Mesenchymal stem cell (in vitro differentiated cells and primary cell): ENCODE measurements around the gene CUL4A.

Experiments used
- DNase-seq: peaks from one replicate; pipeline ENCODE4 v3.0.0-alpha.2; 2013
- H2AFZ ChIP-seq: one replicate; pipeline ENCODE4 v1.6.1; 2013; ENCODE audit warnings: low read depth, mild to moderate bottlenecking, control low read depth, inconsistent platforms, low read length, moderate library complexity
- H2AK5ac ChIP-seq: 2 replicates; pipeline ENCODE4 v1.6.1; 2013; ENCODE audit warnings: low read length, moderate library complexity, mild to moderate bottlenecking, inconsistent platforms; ENCODE audit not compliant: severe bottlenecking
- H2BK120ac ChIP-seq: one replicate; pipeline ENCODE4 v1.6.1; 2013; ENCODE audit warnings: low read depth, mild to moderate bottlenecking, inconsistent platforms, low read length, moderate library complexity
- H2BK12ac ChIP-seq, 2 experiments: one replicate each; pipeline ENCODE4 v1.6.1; 2013; ENCODE audit warnings: inconsistent platforms in 2 of 2, low read length in 2 of 2, mild to moderate bottlenecking in 2 of 2, moderate library complexity in 2 of 2, control low read depth in 1 of 2
- H2BK15ac ChIP-seq: one replicate; pipeline ENCODE4 v1.6.1; 2013; ENCODE audit warnings: mild to moderate bottlenecking, low read depth, inconsistent platforms; ENCODE audit not compliant: poor library complexity, severe bottlenecking
- H2BK5ac ChIP-seq: 2 replicates; pipeline ENCODE4 v1.6.1; 2013; ENCODE audit warnings: low read depth, mild to moderate bottlenecking, low read length, control low read depth, inconsistent platforms; ENCODE audit not compliant: poor library complexity, severe bottlenecking
- H3K14ac ChIP-seq, 2 experiments: one replicate each; pipeline ENCODE4 v1.6.1; 2013; ENCODE audit warnings: inconsistent platforms in 2 of 2, low read length in 2 of 2, control low read depth in 1 of 2, mild to moderate bottlenecking in 1 of 2, moderate library complexity in 1 of 2
- H3K18ac ChIP-seq, 2 experiments: one replicate each; pipeline ENCODE4 v1.6.1; 2013; ENCODE audit warnings: inconsistent platforms in 2 of 2, low read length in 2 of 2, control low read depth in 1 of 2, low read depth in 1 of 2, mild to moderate bottlenecking in 1 of 2
- H3K23ac ChIP-seq, 2 experiments: one replicate each; pipeline ENCODE4 v1.6.1; 2013; ENCODE audit warnings: inconsistent platforms in 2 of 2, low read length in 2 of 2, mild to moderate bottlenecking in 2 of 2, moderate library complexity in 2 of 2, control low read depth in 1 of 2
- H3K27ac ChIP-seq: 2 replicates; pipeline ENCODE4 v1.5.1; 2013; ENCODE audit warnings: mild to moderate bottlenecking, moderate library complexity, low read length, control low read depth, inconsistent platforms; ENCODE audit not compliant: poor library complexity, severe bottlenecking
- H3K27me3 ChIP-seq, 2 experiments: 2 replicates each; pipeline versions ENCODE4 v1.6.1 to v1.7.0; 2013; ENCODE audit warnings: low read length in 2 of 2, mild to moderate bottlenecking in 2 of 2, moderate library complexity in 2 of 2, control low read depth in 1 of 2, inconsistent platforms in 1 of 2; ENCODE audit not compliant: control insufficient read depth in 1 of 2, insufficient read depth in 1 of 2
- H3K36me3 ChIP-seq, 2 experiments: 2 replicates each; pipeline versions ENCODE4 v1.6.1 to v1.7.0; 2013; ENCODE audit warnings: low read length in 2 of 2, control low read depth in 1 of 2, inconsistent platforms in 1 of 2, low read depth in 1 of 2, mild to moderate bottlenecking in 1 of 2; ENCODE audit not compliant: insufficient read depth in 2 of 2, control insufficient read depth in 1 of 2
- H3K4ac ChIP-seq, 2 experiments: one replicate each; pipeline ENCODE4 v1.6.1; 2013; ENCODE audit warnings: inconsistent platforms in 2 of 2, low read length in 2 of 2, mild to moderate bottlenecking in 2 of 2, moderate library complexity in 2 of 2, control low read depth in 1 of 2, low read depth in 1 of 2
- H3K4me1 ChIP-seq: 2 replicates; pipeline ENCODE4 v1.6.1; 2013; ENCODE audit warnings: low read depth, low read length, control low read depth; ENCODE audit not compliant: control insufficient read depth, insufficient read depth
- H3K4me2 ChIP-seq: 2 replicates; pipeline ENCODE4 v1.6.1; 2013; ENCODE audit warnings: low read length, mild to moderate bottlenecking, inconsistent platforms; ENCODE audit not compliant: poor library complexity, severe bottlenecking
- H3K4me3 ChIP-seq, 2 experiments: 2 replicates each; pipeline versions ENCODE4 v1.5.1 to v1.7.0; 2013; ENCODE audit warnings: low read length in 2 of 2, mild to moderate bottlenecking in 2 of 2, control low read depth in 1 of 2, low read depth in 1 of 2; ENCODE audit not compliant: insufficient read depth in 1 of 2
- H3K79me1 ChIP-seq: replicated peaks from 2 replicates; pipeline ENCODE4 v1.6.1; 2013; ENCODE audit warnings: mild to moderate bottlenecking, control low read depth, low read length, inconsistent platforms; ENCODE audit not compliant: poor library complexity, severe bottlenecking
- H3K9ac ChIP-seq: 2 replicates; pipeline ENCODE4 v1.7.0; 2013; ENCODE audit warnings: mild to moderate bottlenecking, low read length, moderate library complexity
- H3K9me3 ChIP-seq: 2 replicates; pipeline ENCODE4 v1.7.0; 2013; ENCODE audit warnings: mild to moderate bottlenecking, low read length; ENCODE audit not compliant: control insufficient read depth
- H4K8ac ChIP-seq: one replicate; pipeline ENCODE4 v1.6.1; 2013; ENCODE audit warnings: inconsistent platforms, mild to moderate bottlenecking, low read length, moderate library complexity
- H4K91ac ChIP-seq: one replicate; pipeline ENCODE4 v1.6.1; 2013; ENCODE audit warnings: mild to moderate bottlenecking, low read length, inconsistent platforms
- WGBS: methylation state at CpG from one replicate; pipeline ENCODE4 v1.1.7; 2013; ENCODE audit warnings: mixed read lengths; 5-methylcytosine and 5-hydroxymethylcytosine counted together

The CUL4A gene

DNA sequence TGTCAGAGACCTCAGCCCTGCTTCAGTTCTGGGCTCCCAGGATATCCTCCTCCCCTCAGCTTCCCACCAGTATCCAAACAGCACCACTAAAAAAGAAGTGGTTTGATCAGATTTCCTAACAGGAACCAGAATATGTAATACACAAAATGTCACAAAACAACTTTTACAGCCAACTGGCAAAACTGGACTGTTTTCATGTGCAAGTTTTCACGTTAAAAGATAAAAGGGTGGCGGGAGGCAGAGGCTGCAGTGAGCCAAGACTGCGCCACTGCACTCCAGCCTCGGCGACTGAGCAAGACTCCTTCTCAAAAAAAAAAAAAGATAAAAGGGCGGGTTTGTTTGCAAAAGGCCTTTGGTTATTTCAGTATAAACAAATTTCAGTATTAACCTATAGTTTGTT, 14.1 kb upstream of the CUL4A start:
- Histone ChIP-seq H3K4ac (no peak overlapping the region), H3K9me3 (no peaks in the 10 kb centered on the region), H3K14ac (no peak overlapping the region), H4K91ac (no peak overlapping the region), H2AFZ (no peak overlapping the region), H3K79me1 (peaks cover 25% of the 10 kb centered on the region), H2BK15ac (no peak overlapping the region), H3K27me3 (no peaks in the 10 kb centered on the region), H2BK12ac (no peak overlapping the region), H2AK5ac (no peak overlapping the region), H3K27ac (no peak overlapping the region), H3K4me3 (no peak overlapping the region), H2BK120ac (no peak overlapping the region), H4K8ac (peak overlapping the region; percentile 19), H3K4me1 (no peaks in the 10 kb centered on the region), H2BK5ac (no peak overlapping the region), H3K9ac (no peak overlapping the region), H3K18ac (no peak overlapping the region), H3K4me2 (no peak overlapping the region), H3K23ac (no peak overlapping the region), H3K36me3 (peaks cover 29 to 87% of the 10 kb centered on the region in 2 experiments)
- WGBS, result 97% methylated on average over 5 of the region's 6 CpGs
- no peak for DNase-seq

DNA sequence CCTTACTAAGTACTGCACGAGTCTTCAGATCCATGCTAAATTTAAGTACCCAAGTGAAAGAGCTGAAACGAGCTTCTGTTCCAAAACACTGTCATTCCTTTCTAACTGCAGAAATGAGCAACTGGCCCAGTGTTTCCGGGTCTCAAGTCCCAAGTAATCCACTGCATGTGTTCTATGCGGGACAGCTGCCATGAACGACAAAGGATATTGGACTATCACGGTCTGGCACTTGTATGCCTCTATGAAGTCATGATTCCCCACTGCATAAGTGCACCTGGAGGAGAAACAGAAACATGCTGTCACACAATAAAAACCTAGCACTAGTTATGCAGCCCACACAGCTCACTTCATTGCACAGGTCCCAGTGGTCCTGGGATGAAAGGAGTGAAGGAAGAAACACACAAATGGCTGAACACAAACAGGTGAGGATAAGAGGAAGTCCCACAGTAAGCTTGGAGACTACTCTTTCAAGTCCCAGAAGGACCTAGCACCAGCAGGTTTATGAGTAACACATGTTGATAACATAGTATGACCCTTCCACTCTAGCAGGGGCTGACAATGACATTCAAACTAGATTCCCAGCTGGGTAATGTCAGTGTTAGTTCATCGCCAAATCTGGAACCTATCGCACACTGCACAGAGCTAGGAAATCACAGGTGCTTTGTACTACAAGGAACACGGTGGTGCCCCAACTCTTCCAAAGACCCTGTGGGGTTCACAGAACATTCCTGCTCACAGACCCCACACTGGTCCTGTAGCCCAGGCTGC, 12.3 kb upstream of the CUL4A start:
- WGBS, result 97% methylated on average over 9 of the region's 9 CpGs
- H3K4me2 ChIP-seq, result no peak overlapping the region
- no peak for DNase-seq

DNA sequence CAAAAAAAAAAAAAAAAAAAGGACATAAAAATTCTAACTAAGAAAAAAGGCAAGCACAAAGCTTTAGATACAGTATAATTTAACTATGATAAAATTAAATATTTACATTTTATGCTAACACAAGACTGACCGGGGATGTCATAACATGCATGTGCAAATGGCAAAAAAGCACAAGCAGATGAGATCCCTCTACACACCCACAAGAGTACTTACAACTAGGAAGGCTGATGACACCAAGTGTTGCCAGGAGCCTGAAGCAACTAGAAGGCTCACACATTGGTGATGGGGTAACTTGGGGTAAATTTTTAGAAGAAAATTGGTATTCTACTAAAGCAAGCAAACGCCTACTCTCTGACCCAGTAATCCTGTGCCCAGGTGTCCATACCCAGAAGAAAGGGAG, 7.6 kb upstream of the CUL4A start:
- no peak overlapping the region for H2BK120ac ChIP-seq
- H3K4me2 ChIP-seq, result no peak overlapping the region
- no peak overlapping the region for H4K91ac ChIP-seq
- H3K4ac ChIP-seq, result no peak overlapping the region
- H3K36me3 ChIP-seq, result peaks cover 25 to 50% of the 10 kb centered on the region in 2 experiments
- no peak overlapping the region for H4K8ac ChIP-seq
- peaks cover 2% of the 10 kb centered on the region for H3K4me1 ChIP-seq
- no peaks in the 10 kb centered on the region for H3K27me3 ChIP-seq
- no peak overlapping the region for H3K14ac ChIP-seq
- H2AFZ ChIP-seq, result no peak overlapping the region
- no peak overlapping the region for H3K9ac ChIP-seq
- H3K23ac ChIP-seq, result no peak overlapping the region
- H3K27ac ChIP-seq, result no peak overlapping the region
- H2BK12ac ChIP-seq, result no peak overlapping the region
- no peak overlapping the region for H2AK5ac ChIP-seq
- H3K4me3 ChIP-seq, result no peak overlapping the region
- no peak overlapping the region for H2BK15ac ChIP-seq
- peaks cover 29% of the 10 kb centered on the region for H3K79me1 ChIP-seq
- no peaks in the 10 kb centered on the region for H3K9me3 ChIP-seq
- no peak for DNase-seq
- WGBS, result 97% methylated on average over 2 of the region's 2 CpGs
- H3K18ac ChIP-seq, result no peak overlapping the region
- H2BK5ac ChIP-seq, result no peak overlapping the region

More for the DNA sequence above, 12.3 kb upstream of the CUL4A start:
- no peak overlapping the region for H3K23ac ChIP-seq
- H2AFZ ChIP-seq, result no peak overlapping the region
- no peaks in the 10 kb centered on the region for H3K27me3 ChIP-seq
- H3K9me3 ChIP-seq, result no peaks in the 10 kb centered on the region
- no peaks in the 10 kb centered on the region for H3K4me1 ChIP-seq
- no peak overlapping the region for H3K4ac ChIP-seq
- no peak overlapping the region for H3K14ac ChIP-seq
- no peak overlapping the region for H2BK5ac ChIP-seq
- H3K36me3 ChIP-seq, result peaks cover 26 to 74% of the 10 kb centered on the region in 2 experiments
- no peak overlapping the region for H3K18ac ChIP-seq
- H3K4me3 ChIP-seq, result no peak overlapping the region
- H2AK5ac ChIP-seq, result no peak overlapping the region
- H3K79me1 ChIP-seq, result peaks cover 30% of the 10 kb centered on the region
- no peak overlapping the region for H4K8ac ChIP-seq
- no peak overlapping the region for H3K9ac ChIP-seq
- H2BK15ac ChIP-seq, result no peak overlapping the region
- no peak overlapping the region for H2BK12ac ChIP-seq
- no peak overlapping the region for H2BK120ac ChIP-seq
- no peak overlapping the region for H4K91ac ChIP-seq
- no peak overlapping the region for H3K27ac ChIP-seq

DNA sequence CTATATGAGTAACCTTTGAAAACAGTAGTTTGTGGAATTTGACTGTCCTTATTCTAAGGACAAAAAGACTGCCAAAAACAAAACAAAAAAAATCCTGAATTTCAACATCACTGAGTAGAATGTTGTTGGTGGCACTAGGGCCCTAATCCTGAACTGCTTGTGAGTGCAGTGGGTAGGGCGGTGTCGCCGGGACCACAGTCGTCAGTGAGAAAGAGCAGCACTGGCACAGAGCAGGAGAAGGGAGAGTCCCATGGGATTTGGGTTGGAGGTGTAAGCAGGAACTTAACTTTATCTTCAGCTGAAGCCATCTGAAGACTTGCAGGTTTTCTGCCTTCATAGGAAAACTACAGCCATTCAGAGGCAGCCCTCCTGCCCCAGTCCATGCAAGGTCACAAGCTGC, 6.5 kb upstream of the CUL4A start:
- H3K4me1 ChIP-seq, result peaks cover 3% of the 10 kb centered on the region
- no peak overlapping the region for H4K8ac ChIP-seq
- WGBS, result 84% methylated on average over 4 of the region's 4 CpGs
- no peak overlapping the region for H3K23ac ChIP-seq
- no peak overlapping the region for H3K18ac ChIP-seq
- H3K27me3 ChIP-seq, result no peaks in the 10 kb centered on the region
- H3K4ac ChIP-seq, result no peak overlapping the region
- H2BK15ac ChIP-seq, result no peak overlapping the region
- H3K4me2 ChIP-seq, result no peak overlapping the region
- peaks cover 27% of the 10 kb centered on the region for H3K79me1 ChIP-seq
- no peak overlapping the region for H4K91ac ChIP-seq
- no peak for DNase-seq
- no peak overlapping the region for H2BK5ac ChIP-seq
- no peak overlapping the region for H2AFZ ChIP-seq
- H2BK12ac ChIP-seq, result no peak overlapping the region
- no peak overlapping the region for H3K14ac ChIP-seq
- H3K4me3 ChIP-seq, result no peak overlapping the region
- H3K27ac ChIP-seq, result no peak overlapping the region
- H3K36me3 ChIP-seq, result peaks cover 17 to 40% of the 10 kb centered on the region in 2 experiments
- H3K9me3 ChIP-seq, result no peaks in the 10 kb centered on the region
- no peak overlapping the region for H2BK120ac ChIP-seq
- no peak overlapping the region for H2AK5ac ChIP-seq
- no peak overlapping the region for H3K9ac ChIP-seq
